ENCODE results near the gene CYBA. TPM values are rescaled to one million over a fixed set of nuclear protein-coding genes. Genes with fewer than 3 reads are reported as not detected.

CYBA gene
- total and polyA plus RNA-seq, 2 of the 4 experiments (the other 2 are of a cell fraction): 65.6 to 169 TPM

- Histone ChIP-seq H3K4me1 (ENCODE audit: control insufficient read depth, insufficient read depth, low read length) (peaks cover 5% of the 10 kb centered on the region; the same call in 1 of the 2 replicates), H3K9ac (ENCODE audit: low read depth, low read length) (no peak overlapping the region), H2AFZ (replicated peaks; ENCODE audit: low read length, poor library complexity) (no peak overlapping the region), H3K14ac (replicated peaks; ENCODE audit: low read depth, low read length) (no peak overlapping the region), H3K4me3 (ENCODE audit: insufficient read depth, low read depth, low read length) (no peak overlapping the region), H3K4ac (ENCODE audit: low read depth, low read length) (no peak overlapping the region), H2BK20ac (ENCODE audit: low read depth, low read length) (no peak overlapping the region), H3K79me1 (ENCODE audit: low read depth in 1 of 2, low read length in 2 of 2) (peaks cover 0 to 20% of the 10 kb centered on the region in 2 experiments; a peak in 1 of 4 replicates), H3K9me1 (ENCODE audit: insufficient read depth, low read length) (no peaks in the 10 kb centered on the region), H3K4me2 (ENCODE audit: low read depth, low read length) (no peak overlapping the region), H3K23ac (ENCODE audit: low read depth, low read length) (no peak overlapping the region), H4K5ac (ENCODE audit: low read depth, low read length) (no peak overlapping the region), H4K20me1 (ENCODE audit: insufficient read depth, low read length) (peaks cover 6% of the 10 kb centered on the region), H2BK15ac (ENCODE audit: low read depth, low read length) (no peak overlapping the region), H3K56ac (ENCODE audit: extremely low read depth, insufficient read depth, low read length) (no peak overlapping the region), H3K27me3 (ENCODE audit: control insufficient read depth, insufficient read depth, low read length) (no peaks in the 10 kb centered on the region), H2BK120ac (ENCODE audit: low read depth, low read length) (no peak overlapping the region), H4K8ac (ENCODE audit: low read depth in 2 of 2, low read length in 2 of 2) (no peak overlapping the region), H2BK5ac (ENCODE audit: low read depth, low read length, poor library complexity, severe bottlenecking) (no peak overlapping the region), H4K91ac (ENCODE audit: insufficient read depth, low read depth, low read length) (no peak overlapping the region), H2AK5ac (ENCODE audit: low read depth, low read length) (no peak overlapping the region), H2AK9ac (replicated peaks; ENCODE audit: low read depth, low read length, poor library complexity) (peak overlapping the region; percentile 28), H3K9me3 (ENCODE audit: control insufficient read depth, insufficient read depth, low read length) (no peaks in the 10 kb centered on the region), H3K27ac (ENCODE audit: insufficient read depth, low read length) (no peak overlapping the region), H3K18ac (ENCODE audit: low read depth, low read length) (no peak overlapping the region), H3K36me3 (ENCODE audit: control insufficient read depth, insufficient read depth, low read length) (peaks cover 3% of the 10 kb centered on the region)
- ATAC-seq (ENCODE audit: low read depth): no peak
- BruUV-seq (replicated peaks): no TSS peak
- whole genome bisulfite sequencing, 2 experiments (ENCODE audit: extremely low coverage in 2 of 2, insufficient read length in 1 of 2): 94% methylated on average over 5 of the region's 28 CpGs; no CpG with 5 or more reads in 1 of the 2 experiments
- in situ Hi-C loops (cut with MboI; ENCODE audit: low sequenced_read_pairs): no loop called here
- CTCF ChIA-PET: no interaction called here
- DNase-seq: no peak
- TF ChIP-seq RAD21 (IDR thresholded peaks at IDR 0.05; ENCODE audit: low read length) (no peak), RCOR1 (IDR thresholded peaks at IDR 0.05; ENCODE audit: insufficient replicate concordance, low read length) (no peak), BHLHE40 (IDR thresholded peaks at IDR 0.05; ENCODE audit: low read depth, low read length) (no peak), FOS (IDR thresholded peaks at IDR 0.05; ENCODE audit: low read depth, low read length) (no peak), SMC3 (IDR thresholded peaks at IDR 0.05; ENCODE audit: low read depth, low read length) (no peak), MAZ (IDR thresholded peaks at IDR 0.05; ENCODE audit: borderline replicate concordance, low read depth, low read length) (no peak), ELK1 (IDR thresholded peaks at IDR 0.05; ENCODE audit: borderline replicate concordance, low read depth, low read length) (no peak), POLR2A (IDR thresholded peaks at IDR 0.05; ENCODE audit: low read depth, low read length) (no peak), NFE2L2 (IDR thresholded peaks at IDR 0.05; ENCODE audit: low read depth, low read length) (no peak), MAFK (IDR thresholded peaks at IDR 0.05; ENCODE audit: low read depth, low read length) (no peak), CEBPB (IDR thresholded peaks at IDR 0.05; ENCODE audit: low read depth, low read length) (no peak)
- intact Hi-C loops (cut with micrococcal nuclease): no loop called here
- POLR2A ChIA-PET (ENCODE audit: unreplicated experiment): interaction anchor here (0.5 kb wide), 1 partner anchor 14 kb away, joined by 3 read pairs; no protein-coding TSS in a partner anchor
- dilution Hi-C loops (cut with HindIII; ENCODE audit: low sequenced_read_pairs, unreplicated experiment): no loop called here
Observed at GRCh38 chr16:88646345-88647034, 4.4 kb downstream of the CYBA start.

All from IMR-90 (cell line).